NCI-H1436 treated with DMSO at 0.1 percent for 48 hours (cell line): ENCODE measurements around the gene RAMACL.
"Not testable (repeated sequence)": the region's sequence is repeated elsewhere in the genome, so short reads cannot be mapped to it uniquely, and the experiment has no call there.

Experiments
- DNase-seq: peaks from one replicate; lab custom pipeline; 2025; lab: John Stamatoyannopoulos, UW

Gene RAMACL

DNA sequence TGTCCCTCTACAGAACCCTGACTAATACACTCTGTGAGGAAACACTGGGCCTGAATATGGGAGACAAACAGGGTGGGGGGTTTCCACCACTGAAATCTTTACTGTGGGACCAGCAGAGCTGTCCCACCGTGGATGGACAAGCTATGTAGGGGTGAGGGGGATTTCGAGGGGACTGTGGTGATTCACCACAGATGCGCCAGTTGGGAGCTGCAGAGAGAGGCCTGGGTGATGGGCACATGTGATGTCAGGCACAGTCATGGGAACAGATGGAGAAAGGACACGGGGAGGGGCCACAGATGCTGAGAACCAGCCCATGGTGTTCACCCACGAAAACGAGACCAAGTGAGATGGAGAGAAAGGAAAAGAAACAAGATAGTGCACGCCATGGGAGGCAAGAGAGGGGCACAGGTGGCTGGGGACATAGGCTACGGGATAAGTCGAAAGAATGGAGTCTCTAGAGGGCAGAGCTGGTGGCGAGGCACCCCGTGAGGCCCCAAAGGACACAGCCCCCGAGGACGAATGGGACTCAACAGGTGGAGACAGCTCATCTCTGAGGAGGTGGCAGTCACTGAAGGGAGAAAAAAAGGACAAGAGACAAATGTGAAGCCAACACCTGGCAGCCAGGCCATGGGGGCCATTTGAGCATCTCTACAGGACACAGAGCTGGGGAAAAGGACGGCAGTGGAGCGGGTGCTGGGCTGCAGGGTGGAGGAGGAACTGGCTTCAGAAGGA is 10.5 kb upstream of the RAMACL start:
- no peak for DNase-seq

DNA sequence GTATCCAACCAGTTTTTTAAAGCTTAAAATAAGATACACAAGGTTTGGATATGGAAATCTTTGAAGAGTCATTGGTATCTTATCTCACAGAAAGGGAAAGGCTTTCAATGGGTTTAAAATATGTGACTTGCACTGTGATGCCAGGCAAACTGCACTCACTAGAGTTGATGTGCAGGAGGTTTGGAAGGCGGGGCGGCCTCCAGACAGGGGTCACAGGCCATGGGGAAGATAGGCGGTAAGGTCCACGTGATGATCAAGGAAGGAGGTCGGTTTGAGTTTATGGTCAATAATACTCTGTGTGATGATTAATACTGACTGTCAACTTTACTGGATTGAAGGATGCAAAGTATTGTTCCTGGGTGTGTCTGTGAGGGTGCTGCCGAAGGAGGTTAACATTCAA is 9.5 kb upstream of the RAMACL start:
- no peak for DNase-seq

DNA sequence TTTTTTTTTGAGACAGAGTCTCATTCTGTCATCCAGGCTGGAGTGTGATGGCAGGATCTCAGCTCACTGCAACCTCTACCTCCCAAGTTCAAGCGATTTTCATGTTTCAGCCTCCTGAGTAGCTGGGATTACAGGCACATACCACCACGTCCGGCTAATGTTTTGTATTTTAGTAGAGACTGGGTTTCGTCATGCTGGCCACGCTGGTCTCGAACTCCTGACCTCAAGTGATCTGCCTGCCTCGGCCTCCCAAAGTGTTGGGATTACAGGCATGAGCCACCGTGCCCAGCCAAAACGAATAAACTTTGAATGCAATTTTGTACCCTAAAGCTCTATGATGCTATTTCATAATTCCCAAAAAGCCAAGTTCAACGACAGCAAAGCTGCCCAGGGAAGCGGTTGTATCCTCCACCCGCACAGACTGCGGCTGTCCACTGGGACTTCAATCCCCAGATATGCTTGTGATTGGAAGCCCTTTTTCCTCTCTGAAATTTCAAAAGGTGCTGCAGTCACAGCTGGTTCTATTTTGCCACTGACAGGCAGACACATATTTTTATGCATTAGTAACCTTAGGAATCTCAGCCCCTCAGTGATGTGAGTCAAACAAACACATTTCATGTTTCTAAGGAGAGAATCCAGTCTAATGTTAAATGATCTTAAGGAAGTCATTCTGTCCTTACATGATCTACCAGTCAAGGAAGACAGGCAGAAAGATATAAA is 8.7 kb upstream of the RAMACL start:
- no peak for DNase-seq

DNA sequence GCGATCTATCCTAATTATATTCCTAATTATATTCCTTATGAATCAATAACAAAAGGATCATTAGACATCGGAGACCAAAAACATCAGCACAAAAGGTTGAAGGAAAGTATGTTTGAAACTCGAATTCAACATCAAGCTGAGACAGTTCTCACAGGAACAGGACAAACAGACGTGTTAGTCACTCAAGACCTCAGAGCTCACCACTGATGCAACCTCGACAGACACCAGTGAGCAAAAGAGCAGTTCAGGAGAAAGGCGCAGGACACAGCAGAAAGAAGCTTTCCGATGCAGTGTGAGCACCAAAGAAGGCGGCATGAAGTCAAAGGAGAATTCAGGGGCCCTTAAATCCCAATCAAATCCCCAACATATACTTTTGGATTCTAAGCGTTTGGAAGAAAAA is 6.3 kb upstream of the RAMACL start:
- no peak for DNase-seq

GRCh38 chr6:166591961-166592520 is 5.6 kb upstream of the RAMACL start:
- DNase-seq, result no peak

DNA sequence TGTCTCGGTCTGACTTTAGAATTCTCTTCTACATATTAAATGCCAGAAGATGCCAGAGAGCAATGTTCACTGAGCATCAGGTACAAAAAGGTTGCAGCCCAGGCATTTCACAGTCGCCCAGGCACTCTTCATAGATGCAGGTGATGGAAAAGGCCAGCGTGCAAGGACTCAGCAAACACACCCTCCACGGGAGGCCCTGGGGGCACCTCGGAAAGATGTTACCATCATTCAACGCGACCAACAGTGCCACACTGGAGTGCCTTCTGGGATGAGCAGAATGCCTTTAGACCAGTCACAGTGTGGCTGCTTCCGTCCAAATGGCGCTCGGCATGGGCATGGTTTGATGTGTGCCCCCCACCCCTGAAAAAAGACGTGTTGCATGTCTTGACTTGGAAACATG is 4.5 kb upstream of the RAMACL start:
- DNase-seq, result no peak

- DNase-seq, result no peak
Measured at GRCh38 chr6:166589786-166590574, 3.5 kb upstream of the RAMACL start.

GRCh38 chr6:166589337-166589731 is 2.9 kb upstream of the RAMACL start:
- no peak for DNase-seq

DNA sequence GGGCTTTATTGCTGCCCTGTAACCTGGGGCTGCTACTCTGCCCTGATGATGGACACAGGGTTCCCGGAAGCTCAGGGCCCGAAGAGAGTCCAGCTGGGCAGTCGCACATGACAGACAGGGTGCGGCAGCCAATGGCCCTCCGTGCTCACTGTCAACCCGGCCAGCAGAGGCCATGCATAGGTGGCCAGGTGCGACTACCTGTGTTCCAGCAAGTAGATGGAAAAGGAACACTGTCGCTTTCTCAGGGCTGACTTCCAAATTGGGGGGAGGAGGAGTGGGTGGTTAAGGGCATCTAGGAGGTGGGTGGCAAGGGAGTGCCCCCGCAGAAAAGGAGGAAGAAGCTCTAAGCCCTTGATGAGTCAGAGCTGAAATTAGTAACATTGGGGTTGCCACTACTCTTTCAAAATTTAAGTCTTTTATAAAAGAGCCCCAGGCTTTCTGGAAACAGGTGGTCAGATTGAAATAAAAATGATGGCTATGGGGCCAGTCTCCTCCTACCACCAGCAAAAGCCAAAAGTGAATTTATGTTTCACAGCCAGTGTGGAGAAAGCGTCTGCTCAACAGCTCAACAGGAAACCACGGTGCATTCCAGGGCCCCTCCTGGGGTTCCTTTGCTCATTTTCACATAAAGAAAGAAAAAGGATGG is 2.3 kb upstream of the RAMACL start:
- no peak for DNase-seq

DNA sequence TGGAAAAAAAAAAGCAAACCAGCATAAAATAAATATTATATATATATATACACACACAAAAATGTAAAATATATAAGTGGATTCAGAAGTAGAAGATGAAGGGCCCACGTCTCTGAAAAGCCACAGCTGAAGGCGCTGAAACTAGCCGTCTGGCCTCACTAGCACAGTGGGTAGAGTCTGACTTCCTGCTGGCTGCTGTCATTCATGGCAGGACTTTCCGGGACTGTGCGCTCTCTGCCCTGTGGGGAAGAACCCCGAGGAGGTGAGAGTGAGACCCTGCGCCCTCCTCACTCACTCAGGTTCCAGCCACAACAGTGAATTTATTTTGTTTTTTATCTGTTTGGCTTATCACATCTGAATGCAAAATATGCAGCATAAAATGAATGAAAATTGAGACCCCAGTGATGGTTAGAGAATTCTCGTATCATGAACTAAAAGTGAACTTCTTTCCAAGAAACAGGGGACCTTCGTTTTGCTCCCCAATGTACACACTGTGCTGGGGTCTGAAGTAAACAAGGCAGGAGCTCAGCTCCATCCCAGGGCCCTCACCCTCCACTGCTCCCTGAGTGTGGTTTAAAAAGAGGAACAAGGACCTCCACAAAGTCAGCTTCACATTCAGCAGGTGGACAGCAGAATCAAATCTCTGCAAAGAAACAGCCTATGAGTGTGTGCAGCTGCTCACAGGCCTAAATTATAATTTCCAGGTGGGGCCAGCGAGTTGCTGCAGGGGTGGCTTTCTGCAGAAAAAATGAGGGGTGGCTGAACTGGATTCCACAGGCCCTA is 1.3 kb upstream of the RAMACL start:
- DNase-seq, result no peak

DNA sequence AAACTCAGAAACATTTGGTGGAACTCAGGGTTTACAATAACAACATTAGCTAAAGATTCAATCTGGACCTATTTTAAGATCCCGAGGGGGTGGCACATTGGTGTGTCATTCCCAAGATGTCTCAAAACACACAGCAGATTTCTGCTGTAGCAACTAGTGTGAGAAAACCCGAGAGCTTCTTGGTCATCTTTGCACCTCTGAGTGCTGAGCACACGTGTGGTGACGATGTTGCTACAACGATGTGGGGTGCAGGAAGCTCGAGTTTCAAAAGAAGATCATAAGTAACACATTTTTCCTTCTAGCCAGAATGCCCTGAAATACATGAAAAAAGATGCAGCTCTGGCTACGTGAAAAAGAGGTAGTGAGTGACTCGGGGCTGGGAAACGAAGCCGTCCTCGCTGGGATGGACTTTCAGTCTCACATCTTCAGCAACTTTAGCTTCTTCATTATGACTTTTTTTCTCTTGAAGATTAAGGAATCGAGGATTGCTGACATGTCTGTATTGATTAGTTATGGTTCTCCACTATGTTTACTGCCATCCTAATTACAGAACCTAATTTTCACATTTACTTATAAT is 1.5 kb downstream of the RAMACL start:
- DNase-seq, result no peak

DNA sequence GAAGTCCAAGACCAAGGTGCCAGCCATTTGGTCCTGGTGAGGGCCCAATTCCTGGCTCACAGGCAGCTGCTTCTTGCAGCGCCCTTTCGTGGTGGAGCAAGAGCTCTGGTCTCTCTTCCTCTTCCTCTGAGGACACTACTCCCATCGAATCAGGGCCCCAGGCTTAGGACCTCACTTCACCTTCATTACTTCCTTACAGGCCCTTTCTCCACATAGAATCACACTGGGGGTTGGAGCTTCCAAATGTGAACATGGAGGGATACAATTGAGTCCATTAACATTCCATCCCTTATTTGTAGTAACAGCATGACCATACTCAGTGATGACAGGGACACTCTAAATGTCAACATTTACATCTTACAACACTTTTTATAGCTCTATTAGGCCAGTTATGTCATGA is 2.3 kb downstream of the RAMACL start:
- no peak for DNase-seq

GRCh38 chr6:166583230-166583965 is 3.1 kb downstream of the RAMACL start:
- no peak for DNase-seq

GRCh38 chr6:166582258-166582657 is 4.2 kb downstream of the RAMACL start:
- DNase-seq, result no peak

DNA sequence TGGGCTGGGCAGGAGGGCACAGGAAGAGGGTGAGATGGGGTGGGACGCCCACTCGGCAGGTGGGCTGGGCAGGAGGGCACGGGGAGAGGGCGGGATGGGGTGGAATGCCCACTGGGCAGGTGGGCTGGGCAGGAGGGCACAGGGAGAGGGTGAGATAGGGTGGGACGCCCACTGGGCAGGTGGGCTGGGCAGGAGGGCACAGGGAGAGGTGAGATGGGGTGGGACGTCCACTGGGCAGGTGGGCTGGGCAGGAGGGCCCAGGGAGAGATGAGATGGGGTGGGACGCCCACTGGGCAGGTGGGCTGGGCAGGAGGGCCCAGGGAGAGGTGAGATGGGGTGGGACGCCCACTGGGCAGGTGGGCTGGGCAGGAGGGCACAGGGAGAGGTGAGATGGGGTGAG is 4.7 kb downstream of the RAMACL start:
- not testable (repeated sequence) for DNase-seq

- no peak for DNase-seq
Measured at GRCh38 chr6:166581091-166581511, 5.4 kb downstream of the RAMACL start.

- no peak for DNase-seq
Measured at GRCh38 chr6:166580076-166581050, 6.1 kb downstream of the RAMACL start.

DNA sequence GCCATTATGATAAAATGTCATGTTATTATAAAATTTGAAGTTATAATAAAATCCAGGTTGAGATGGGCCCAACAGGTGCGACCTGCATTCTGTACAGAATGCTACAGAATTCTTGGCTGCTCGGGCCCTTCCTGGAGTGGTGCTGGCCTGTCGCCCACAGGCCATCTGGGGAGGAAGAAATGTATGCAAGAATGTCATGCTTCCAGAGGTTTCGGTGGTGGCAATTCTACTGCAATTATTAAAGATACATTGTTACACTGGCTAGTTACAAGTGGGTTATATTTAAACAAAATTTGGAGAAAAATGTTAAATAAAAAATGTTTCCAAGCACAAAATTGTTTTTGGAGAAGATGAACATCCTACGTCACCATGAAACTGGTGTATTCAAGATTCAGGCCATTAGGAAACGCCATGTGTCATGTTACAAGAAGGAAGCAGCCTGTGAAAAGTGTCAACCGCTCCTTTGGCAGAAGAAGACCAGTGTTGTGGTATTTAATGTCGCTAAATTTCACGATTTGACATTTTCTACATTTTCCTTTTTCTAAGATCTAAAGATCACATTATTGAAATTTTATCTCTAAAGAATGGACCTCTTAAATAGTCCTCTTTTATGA is 7.1 kb downstream of the RAMACL start:
- no peak for DNase-seq
